ENCODE results near the gene SHCBP1. TPM values are rescaled to one million over a fixed set of nuclear protein-coding genes. Genes with fewer than 3 reads are reported as not detected.
A peak's percentile ranks its signal among the peaks of the same experiment; 100 is the strongest.

Gene SHCBP1
- total RNA-seq, 1 experiment from 2014 or later, result 22.2 TPM

- DNase-seq (ENCODE audit: low read depth, low spot score) (no peak), ATAC-seq (no peak)
- in situ Hi-C loops (cut with HindIII; ENCODE audit: low pct_unique_long_range_greater_than_20kb, low sequenced_read_pairs) (no loop called here), intact Hi-C loops (cut with micrococcal nuclease; ENCODE audit: unreplicated experiment) (loop anchor here (5.0 kb wide), 1 partner anchor 50 kb away; no protein-coding TSS in a partner anchor)
- ChIA-PET POLR2A (no interaction called here), CTCF (no interaction called here)
- Histone ChIP-seq H3K36me3 (ENCODE audit: control insufficient read depth, insufficient read depth, low read length) (peaks cover 4% of the 10 kb centered on the region; the same call in 1 of the 2 replicates), H3K27ac (ENCODE audit: low read length) (no peak overlapping the region), H3K27me3 (ENCODE audit: control insufficient read depth, insufficient read depth, low read length) (no peaks in the 10 kb centered on the region), H3K4me3 (ENCODE audit: low read depth in 2 of 2, low read length in 2 of 2) (no peak overlapping the region), H3K4me1 (ENCODE audit: control insufficient read depth, insufficient read depth, low read length) (no peaks in the 10 kb centered on the region), H3K9me3 (ENCODE audit: control insufficient read depth, insufficient read depth, low read depth, low read length) (no peaks in the 10 kb centered on the region)
- no peak for TF ChIP-seq SIN3A (IDR thresholded peaks at IDR 0.05; ENCODE audit: borderline replicate concordance, insufficient read depth, low read depth, low read length)
- no peak for TF ChIP-seq REST (IDR thresholded peaks at IDR 0.05; ENCODE audit: insufficient read depth in 1 of 2, low read depth in 2 of 2, low read length in 1 of 2)
- peak; percentile 43; the same call in 1 of the 2 replicates for TF ChIP-seq CTCF (IDR thresholded peaks at IDR 0.05)
- no TSS peak for BruUV-seq (replicated peaks)
Measured at GRCh38 chr16:46607529-46607928, 13.7 kb downstream of the SHCBP1 start.

GRCh38 chr16:46606231-46606630, 14.9 kb downstream of the SHCBP1 start:
- POLR2A ChIA-PET, result no interaction called here
- in situ Hi-C loops (cut with HindIII; ENCODE audit: low pct_unique_long_range_greater_than_20kb, low sequenced_read_pairs), result no loop called here

More at GRCh38 chr16:46606231-46606630, 14.9 kb downstream of the SHCBP1 start:
- ATAC-seq (no peak), DNase-seq (ENCODE audit: low read depth, low spot score) (no peak)
- no TSS peak for BruUV-seq (replicated peaks)
- Histone ChIP-seq H3K27ac (ENCODE audit: low read length) (no peak overlapping the region), H3K27me3 (ENCODE audit: control insufficient read depth, insufficient read depth, low read length) (no peaks in the 10 kb centered on the region), H3K36me3 (ENCODE audit: control insufficient read depth, insufficient read depth, low read length) (peaks cover 7% of the 10 kb centered on the region; the same call in 1 of the 2 replicates), H3K4me3 (ENCODE audit: low read depth in 2 of 2, low read length in 2 of 2) (no peak overlapping the region), H3K9me3 (ENCODE audit: control insufficient read depth, insufficient read depth, low read depth, low read length) (no peaks in the 10 kb centered on the region), H3K4me1 (ENCODE audit: control insufficient read depth, insufficient read depth, low read length) (no peaks in the 10 kb centered on the region)
- CTCF ChIA-PET, result interaction anchor here (0.6 to 1.1 kb wide), 2 partner anchors 43 to 52 kb away, joined by 3 read pairs; no protein-coding TSS in a partner anchor
- no peak for TF ChIP-seq SIN3A (IDR thresholded peaks at IDR 0.05; ENCODE audit: borderline replicate concordance, insufficient read depth, low read depth, low read length)
- no peak for TF ChIP-seq CTCF (IDR thresholded peaks at IDR 0.05)
- TF ChIP-seq REST (IDR thresholded peaks at IDR 0.05; ENCODE audit: insufficient read depth in 1 of 2, low read depth in 2 of 2, low read length in 1 of 2), result no peak
- no peak for TF ChIP-seq TCF7L2 (IDR thresholded peaks at IDR 0.05; ENCODE audit: low read depth, low read length)
- no peak for TF ChIP-seq POLR2AphosphoS5 (IDR thresholded peaks at IDR 0.05; ENCODE audit: low read depth, low read length)
- intact Hi-C loops (cut with micrococcal nuclease; ENCODE audit: unreplicated experiment), result loop anchor here (5.0 kb wide), 1 partner anchor 49 kb away; no protein-coding TSS in a partner anchor

Data from Panc1 (cell line).